Panc1 (cell line): ENCODE data around the gene AP3S2. TPM values are rescaled to one million over a fixed set of nuclear protein-coding genes. Genes with fewer than 3 reads are reported as not detected.
"Not testable (repeated sequence)": the region's sequence is repeated elsewhere in the genome, so short reads cannot be mapped to it uniquely, and the experiment has no call there.

Experiments
- ATAC-seq: fragments of 200-7000 bp; cut with Tn5 transposase; 2 replicates; pipeline ENCODE4 v1.9.1; 2020; ENCODE audit warnings: mild to moderate bottlenecking, moderate library complexity
- BruUV-seq: library from RNA; stranded (reverse); fragments of 400-500 nt; replicated peaks from 2 replicates; lab custom pipeline; 2021; lab: Mats Ljungman, UMichigan
- CTCF ChIA-PET: fragments of 300-600 bp; sonication (Branson Sonifier 250); formaldehyde crosslinking; loops from one replicate; lab custom pipeline; 2022; ENCODE audit warnings: antibody characterized with exemption; lab: Charles Lee
- POLR2A ChIA-PET: fragments of 300-600 bp; sonication (Branson Sonifier 250); formaldehyde crosslinking; loops from one replicate; lab custom pipeline; 2022; ENCODE audit warnings: antibody characterized with exemption; lab: Charles Lee
- DNase-seq: peaks from one replicate; pipeline ENCODE4 v3.0.0-alpha.2; 2010; ENCODE audit warnings: low read depth, low spot score
- H3K27ac ChIP-seq: 2 replicates; pipeline ENCODE4 v1.5.1; 2011; ENCODE audit warnings: mild to moderate bottlenecking, low read length, inconsistent platforms
- H3K27me3 ChIP-seq: fragments of 200-500 bp; sonication (Bioruptor generic); 2 replicates; pipeline ENCODE4 v1.6.0; 2014; ENCODE audit warnings: low read length, inconsistent platforms; ENCODE audit not compliant: control insufficient read depth, insufficient read depth
- H3K36me3 ChIP-seq: fragments of 200-500 bp; sonication (Bioruptor generic); 2 replicates; pipeline ENCODE4 v1.5.1; 2014; ENCODE audit warnings: inconsistent platforms, mild to moderate bottlenecking, low read length, moderate library complexity; ENCODE audit not compliant: control insufficient read depth, insufficient read depth
- H3K4me1 ChIP-seq: 2 replicates; pipeline ENCODE4 v1.5.1; 2011; ENCODE audit warnings: inconsistent platforms, mild to moderate bottlenecking, low read length, moderate library complexity; ENCODE audit not compliant: control insufficient read depth, insufficient read depth
- H3K4me3 ChIP-seq, 2 experiments: 2 replicates each; pipeline ENCODE4 v1.5.1; 2011 to 2012; ENCODE audit warnings: low read depth in 2 of 2, low read length in 2 of 2, mild to moderate bottlenecking in 2 of 2, inconsistent platforms in 1 of 2, moderate library complexity in 1 of 2
- H3K9me3 ChIP-seq: fragments of 200-500 bp; sonication (Bioruptor generic); 2 replicates; pipeline ENCODE4 v1.5.1; 2014; ENCODE audit warnings: low read depth, mild to moderate bottlenecking, inconsistent platforms, low read length, moderate library complexity; ENCODE audit not compliant: control insufficient read depth, insufficient read depth
- POLR2AphosphoS5 ChIP-seq: IDR thresholded peaks from 2 replicates; pipeline ENCODE4 v1.6.1; 2012; ENCODE audit warnings: mild to moderate bottlenecking, low read depth, low read length, moderate library complexity
- REST ChIP-seq, 2 experiments: IDR thresholded peaks; 2 replicates each; pipeline ENCODE4 v1.6.1; 2011 to 2012; ENCODE audit warnings: low read depth in 2 of 2, control low read depth in 1 of 2, low read length in 1 of 2, mild to moderate bottlenecking in 1 of 2, moderate library complexity in 1 of 2; ENCODE audit not compliant: insufficient read depth in 1 of 2
- SIN3A ChIP-seq: IDR thresholded peaks from 2 replicates; pipeline ENCODE4 v1.6.1; 2012; ENCODE audit warnings: low read depth, mild to moderate bottlenecking, low read length, moderate library complexity, borderline replicate concordance; ENCODE audit not compliant: insufficient read depth
- TCF7L2 ChIP-seq: IDR thresholded peaks from 2 replicates; pipeline ENCODE4 v1.6.1; 2011; ENCODE audit warnings: mild to moderate bottlenecking, low read depth, low read length, inconsistent platforms
- in situ Hi-C: cut with HindIII; loops from 2 replicates; pipeline ENCODE4 v1.10.0; 2016; ENCODE audit warnings: low sequenced_read_pairs, low pct_unique_long_range_greater_than_20kb
- intact Hi-C: fragments of 100-400 bp; cut with micrococcal nuclease; formaldehyde crosslinking; loops from one replicate; pipeline ENCODE4 v1.10.0; 2022; ENCODE audit not compliant: unreplicated experiment
- total RNA-seq: library from RNA; stranded (reverse); gene quantifications from one replicate; pipeline ENCODE4 v1.2.1, GENCODE V29; 2021; ENCODE audit not compliant: unreplicated experiment
- TF ChIP-seq, protein P1 (sequence below): fragments of 450-650 bp; IDR thresholded peaks from 2 replicates; pipeline ENCODE4 v1.5.1; 2017; ENCODE audit warnings: mild to moderate bottlenecking

The AP3S2 gene
- total RNA-seq, 1 experiment from 2014 or later = 24.6 TPM

- TF ChIP-seq TCF7L2 = peak; percentile 40; the same call in 1 of the 2 replicates
- TF ChIP-seq, protein P1, sequence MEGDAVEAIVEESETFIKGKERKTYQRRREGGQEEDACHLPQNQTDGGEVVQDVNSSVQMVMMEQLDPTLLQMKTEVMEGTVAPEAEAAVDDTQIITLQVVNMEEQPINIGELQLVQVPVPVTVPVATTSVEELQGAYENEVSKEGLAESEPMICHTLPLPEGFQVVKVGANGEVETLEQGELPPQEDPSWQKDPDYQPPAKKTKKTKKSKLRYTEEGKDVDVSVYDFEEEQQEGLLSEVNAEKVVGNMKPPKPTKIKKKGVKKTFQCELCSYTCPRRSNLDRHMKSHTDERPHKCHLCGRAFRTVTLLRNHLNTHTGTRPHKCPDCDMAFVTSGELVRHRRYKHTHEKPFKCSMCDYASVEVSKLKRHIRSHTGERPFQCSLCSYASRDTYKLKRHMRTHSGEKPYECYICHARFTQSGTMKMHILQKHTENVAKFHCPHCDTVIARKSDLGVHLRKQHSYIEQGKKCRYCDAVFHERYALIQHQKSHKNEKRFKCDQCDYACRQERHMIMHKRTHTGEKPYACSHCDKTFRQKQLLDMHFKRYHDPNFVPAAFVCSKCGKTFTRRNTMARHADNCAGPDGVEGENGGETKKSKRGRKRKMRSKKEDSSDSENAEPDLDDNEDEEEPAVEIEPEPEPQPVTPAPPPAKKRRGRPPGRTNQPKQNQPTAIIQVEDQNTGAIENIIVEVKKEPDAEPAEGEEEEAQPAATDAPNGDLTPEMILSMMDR = no peak
- no peaks in the 10 kb centered on the region for H3K27me3 ChIP-seq
- H3K9me3 ChIP-seq = no peaks in the 10 kb centered on the region
- H3K4me1 ChIP-seq = peaks cover 21% of the 10 kb centered on the region
- H3K4me3 ChIP-seq = no peak overlapping the region
- DNase-seq (no peak), ATAC-seq (peak; percentile 49)
- in situ Hi-C loops = no loop called here
- ChIA-PET CTCF (no interaction called here), POLR2A (no interaction called here)
- no peak overlapping the region for H3K27ac ChIP-seq
- no TSS peak for BruUV-seq
- H3K36me3 ChIP-seq = no peaks in the 10 kb centered on the region; the same call in 1 of the 2 replicates
- intact Hi-C loops = no loop called here
Measured at GRCh38 chr15:89783111-89783860, 110.5 kb downstream of the AP3S2 start.

DNA sequence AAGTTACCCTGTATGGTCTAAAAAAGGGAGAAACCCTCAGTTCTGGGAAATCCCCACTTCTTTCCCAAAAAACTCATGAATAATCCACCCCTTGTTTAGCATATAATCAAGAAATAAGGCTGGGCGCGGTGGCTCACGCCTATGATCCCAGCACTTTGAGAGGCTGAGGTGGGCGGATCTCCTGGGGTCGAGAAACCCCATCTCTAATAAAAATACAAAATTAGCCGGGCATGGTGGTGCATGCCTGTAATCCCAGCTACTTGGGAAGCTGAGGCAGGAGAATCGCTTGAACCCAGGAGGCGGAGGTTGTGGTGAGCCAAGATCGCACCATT, 111.2 kb downstream of the AP3S2 start:
- H3K27me3 ChIP-seq, BruUV-seq, H3K9me3 ChIP-seq, in situ Hi-C loops, H3K27ac ChIP-seq, DNase-seq, intact Hi-C loops, H3K4me3 ChIP-seq, POLR2A ChIA-PET, ATAC-seq, CTCF ChIA-PET, H3K36me3 ChIP-seq: not testable (repeated sequence)
- peaks cover 21% of the 10 kb centered on the region for H3K4me1 ChIP-seq

GRCh38 chr15:89781891-89782618, 111.7 kb downstream of the AP3S2 start:
- Histone ChIP-seq H3K36me3 (no peaks in the 10 kb centered on the region), H3K27ac (no peak overlapping the region), H3K4me1 (peaks cover 21% of the 10 kb centered on the region), H3K9me3 (no peaks in the 10 kb centered on the region), H3K27me3 (no peaks in the 10 kb centered on the region), H3K4me3 (no peak overlapping the region)
- ATAC-seq = peak; percentile 41
- DNase-seq = no peak
- TF ChIP-seq TCF7L2 = no peak
- no peak for TF ChIP-seq SIN3A
- no peak for TF ChIP-seq REST (IDR thresholded peaks at IDR 0.05; ENCODE audit: insufficient read depth in 1 of 2, low read depth in 2 of 2, low read length in 1 of 2)
- TF ChIP-seq, protein P1 = no peak
- TF ChIP-seq POLR2AphosphoS5 = no peak
- no TSS peak for BruUV-seq
- POLR2A ChIA-PET = interaction anchor here (0.7 kb wide), 1 partner anchor 101 kb away, joined by 6 read pairs; no protein-coding TSS in a partner anchor
- intact Hi-C loops = no loop called here
- in situ Hi-C loops = no loop called here
- CTCF ChIA-PET = no interaction called here
